OCI-LY1 (cell line): ENCODE results near the gene ZNF219.

Experiments used
- H2AFZ ChIP-seq: fragments of 200-600 bp; sonication (generic), shearing (Covaris generic); 2 replicates; pipeline ENCODE4 v1.6.0; 2014; ENCODE audit warnings: antibody characterized with exemption, mild to moderate bottlenecking, low read length
- H3F3A ChIP-seq: fragments of 200-600 bp; sonication (generic), shearing (Covaris generic); 2 replicates; pipeline ENCODE4 v1.6.0; 2014; ENCODE audit warnings: mild to moderate bottlenecking, antibody characterized with exemption, low read length, moderate library complexity; ENCODE audit not compliant: insufficient read depth
- H3K27ac ChIP-seq: fragments of 200-600 bp; sonication (generic); 2 replicates; pipeline ENCODE4 v1.5.1; 2014; ENCODE audit warnings: low read length, mixed run types, mild to moderate bottlenecking, low read depth; ENCODE audit not compliant: poor library complexity, severe bottlenecking
- H3K27me3 ChIP-seq: fragments of 200-600 bp; sonication (generic); 2 replicates; pipeline ENCODE4 v1.6.0; 2014; ENCODE audit warnings: antibody characterized with exemption, mild to moderate bottlenecking, low read length, moderate library complexity; ENCODE audit not compliant: insufficient read depth
- H3K36me3 ChIP-seq: fragments of 200-600 bp; sonication (generic); 2 replicates; pipeline ENCODE4 v1.6.1; 2014; ENCODE audit warnings: mild to moderate bottlenecking, antibody characterized with exemption, low read length, moderate library complexity, mixed read lengths; ENCODE audit not compliant: insufficient read depth
- H3K4me1 ChIP-seq: fragments of 200-600 bp; sonication (generic); 2 replicates; pipeline ENCODE4 v1.5.1; 2014; ENCODE audit warnings: mild to moderate bottlenecking, low read length, moderate library complexity; ENCODE audit not compliant: insufficient read depth, severe bottlenecking
- H3K4me2 ChIP-seq: fragments of 200-600 bp; sonication (generic), shearing (Covaris generic); 2 replicates; pipeline ENCODE4 v1.6.1; 2014; ENCODE audit warnings: low read length
- H3K4me3 ChIP-seq: fragments of 200-600 bp; sonication (generic); 2 replicates; pipeline ENCODE4 v1.5.1; 2014; ENCODE audit warnings: low read length, low read depth, mild to moderate bottlenecking, mixed read lengths; ENCODE audit not compliant: poor library complexity, severe bottlenecking
- H3K79me2 ChIP-seq: fragments of 200-600 bp; shearing (Covaris generic); 2 replicates; pipeline ENCODE4 v1.6.1; 2016; ENCODE audit warnings: mixed run types, low read length, mixed read lengths; ENCODE audit not compliant: insufficient read depth
- H3K9ac ChIP-seq: fragments of 200-600 bp; sonication (generic), shearing (Covaris generic); 2 replicates; pipeline ENCODE4 v1.6.1; 2014; ENCODE audit warnings: mild to moderate bottlenecking, low read length, mixed read lengths
- H3K9me2 ChIP-seq: fragments of 200-600 bp; sonication (generic), shearing (Covaris generic); 2 replicates; pipeline ENCODE4 v1.6.1; 2014; ENCODE audit warnings: low read depth, mild to moderate bottlenecking, low read length, mixed read lengths
- H3K9me3 ChIP-seq: fragments of 200-600 bp; shearing (Covaris generic); 2 replicates; pipeline ENCODE4 v1.6.1; 2014; ENCODE audit warnings: low read length, mixed read lengths
- H4K20me1 ChIP-seq: fragments of 200-600 bp; sonication (generic), shearing (Covaris generic); 2 replicates; pipeline ENCODE4 v1.6.0; 2016; ENCODE audit warnings: mild to moderate bottlenecking, low read length; ENCODE audit not compliant: insufficient read depth
- CTCF ChIP-seq: fragments of 200-600 bp; sonication (generic), shearing (Covaris generic); IDR thresholded peaks from 2 replicates; pipeline ENCODE4 v1.5.1; 2017; ENCODE audit warnings: mild to moderate bottlenecking, antibody characterized with exemption, low read length, moderate library complexity, mixed read lengths
- EZH2 ChIP-seq: fragments of 200-600 bp; sonication (generic), shearing (Covaris generic); IDR thresholded peaks from 2 replicates; pipeline ENCODE4 v1.8.0; 2017; ENCODE audit warnings: borderline replicate concordance, mixed run types, mild to moderate bottlenecking, antibody characterized with exemption, low read length, moderate library complexity, mixed read lengths

ZNF219 gene

GRCh38 chr14:21074398-21075272 is 23.8 kb downstream of the ZNF219 start:
- H3K9ac ChIP-seq: no peak overlapping the region
- H4K20me1 ChIP-seq: no peaks in the 10 kb centered on the region
- peaks cover 20% of the 10 kb centered on the region for H3K4me1 ChIP-seq
- no peak overlapping the region for H3K4me2 ChIP-seq
- no peaks in the 10 kb centered on the region for H3K36me3 ChIP-seq
- H3K9me3 ChIP-seq: no peaks in the 10 kb centered on the region
- no peak overlapping the region for H2AFZ ChIP-seq
- TF ChIP-seq CTCF (no peak), EZH2 (no peak)
- H3K27ac ChIP-seq: no peak overlapping the region
- no peaks in the 10 kb centered on the region for H3K79me2 ChIP-seq
- no peaks in the 10 kb centered on the region for H3K9me2 ChIP-seq
- no peaks in the 10 kb centered on the region for H3F3A ChIP-seq
- H3K27me3 ChIP-seq: 0 out of 2 replicates have a peak, but pooled peaks cover 2% of the 10 kb centered on the region
- no peak overlapping the region for H3K4me3 ChIP-seq

- no peak overlapping the region for H3K9ac ChIP-seq
Measured at GRCh38 chr14:21073921-21074320, 24.5 kb downstream of the ZNF219 start.

GRCh38 chr14:21072781-21073339 is 25.6 kb downstream of the ZNF219 start:
- Histone ChIP-seq H3K4me2 (no peak overlapping the region), H3F3A (no peaks in the 10 kb centered on the region), H3K27ac (no peak overlapping the region), H3K9ac (no peak overlapping the region), H3K79me2 (no peaks in the 10 kb centered on the region), H3K9me2 (no peaks in the 10 kb centered on the region), H3K9me3 (no peaks in the 10 kb centered on the region), H2AFZ (no peak overlapping the region), H4K20me1 (no peaks in the 10 kb centered on the region), H3K4me3 (no peak overlapping the region), H3K27me3 (peaks cover 10% of the 10 kb centered on the region), H3K36me3 (no peaks in the 10 kb centered on the region), H3K4me1 (peaks cover 22% of the 10 kb centered on the region)
- TF ChIP-seq CTCF: no peak

More at GRCh38 chr14:21073921-21074320, 24.5 kb downstream of the ZNF219 start:
- TF ChIP-seq EZH2 (no peak), CTCF (no peak)
- Histone ChIP-seq H3F3A (no peaks in the 10 kb centered on the region), H3K36me3 (no peaks in the 10 kb centered on the region), H2AFZ (no peak overlapping the region), H3K27me3 (peaks cover 9% of the 10 kb centered on the region), H3K9me3 (no peaks in the 10 kb centered on the region), H3K4me1 (peaks cover 22% of the 10 kb centered on the region), H3K9me2 (no peaks in the 10 kb centered on the region), H3K4me2 (no peak overlapping the region), H3K27ac (no peak overlapping the region), H3K79me2 (no peaks in the 10 kb centered on the region), H3K4me3 (no peak overlapping the region), H4K20me1 (no peaks in the 10 kb centered on the region)
